HG02852 (cell line): Measurements from ENCODE around the gene PPP2R5D.

Experiments used
- ATAC-seq: cut with Tn5 transposase; IDR thresholded peaks from one replicate; pipeline ENCODE4 v1.9.1; 2021; ENCODE audit warnings: mild to moderate bottlenecking, moderate library complexity; ENCODE audit not compliant: unreplicated experiment

PPP2R5D gene

DNA sequence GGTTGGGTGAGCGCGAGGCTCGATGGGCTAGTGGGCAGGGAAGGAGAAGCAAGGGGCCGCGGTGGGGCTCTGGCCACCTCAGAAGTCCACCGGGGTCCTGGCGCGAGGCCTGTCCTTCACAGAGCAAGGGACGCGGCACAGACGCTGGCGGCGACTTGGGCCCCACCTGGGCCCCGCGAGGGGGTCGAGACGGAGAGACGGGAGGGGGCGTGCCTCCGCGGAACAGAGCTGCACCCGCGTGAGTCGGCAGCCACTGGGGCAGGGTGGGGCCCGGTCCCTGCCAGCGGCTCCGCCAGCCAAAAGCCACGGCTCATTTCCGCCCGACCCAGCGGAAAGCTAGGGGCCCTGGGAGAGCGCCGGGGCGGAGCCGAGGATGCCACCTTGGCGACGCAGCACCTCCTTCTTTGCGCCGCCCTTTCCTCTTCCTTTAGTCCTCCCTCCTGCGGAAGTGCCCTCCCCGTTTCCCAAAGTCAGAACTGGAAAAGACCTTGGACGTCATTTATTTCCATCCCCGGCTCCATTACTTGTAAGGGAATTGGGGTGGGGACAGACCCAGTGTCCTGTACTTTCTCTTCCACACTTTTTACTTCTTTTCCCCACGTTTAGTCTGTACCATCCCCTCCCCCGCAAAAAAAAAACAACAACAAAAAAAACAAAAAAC is 69.3 kb downstream of the PPP2R5D start, which contains the start of gene CUL7:
CUL7 (minus strand) TSS at position 307 of the 661 bp plus-strand sequence. CDS start 1,063 bp downstream, outside the sequence.
- peak; percentile 76 for ATAC-seq

DNA sequence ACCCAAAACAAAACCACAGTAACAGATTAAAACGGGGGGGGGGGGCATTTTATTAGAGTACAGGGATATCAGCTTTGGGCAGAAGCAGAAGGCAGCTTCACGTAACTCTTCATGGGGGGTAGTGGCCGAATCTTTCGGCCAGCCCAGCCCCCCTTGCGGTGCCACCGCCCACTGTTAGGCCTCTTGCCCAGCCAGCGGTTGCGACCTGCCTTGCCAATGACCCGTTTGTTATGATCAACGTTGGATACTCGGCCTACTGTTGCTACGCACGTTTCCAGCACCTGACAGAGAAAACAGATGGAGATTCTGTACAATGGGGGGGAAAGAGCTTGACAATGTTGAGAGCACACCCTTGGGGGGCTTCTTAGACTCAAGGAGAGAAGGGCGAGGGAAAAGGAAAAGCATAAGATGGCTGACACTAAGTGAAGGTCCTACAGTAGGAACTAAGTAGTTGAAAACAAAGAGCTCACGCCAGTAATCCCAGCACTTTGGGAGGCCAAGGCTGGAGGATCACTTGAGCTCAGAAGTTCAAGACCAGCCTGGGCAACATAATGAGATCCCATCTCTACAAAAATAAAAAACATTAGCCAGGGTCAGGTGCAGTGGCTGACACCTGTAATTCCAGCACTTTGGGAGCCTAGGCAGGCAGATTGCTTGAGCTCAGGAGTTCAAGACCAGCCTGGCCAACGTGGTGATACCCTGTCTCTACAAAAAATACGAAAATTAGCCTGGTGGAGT is 70.0 kb downstream of the PPP2R5D start:
- no peak for ATAC-seq

DNA sequence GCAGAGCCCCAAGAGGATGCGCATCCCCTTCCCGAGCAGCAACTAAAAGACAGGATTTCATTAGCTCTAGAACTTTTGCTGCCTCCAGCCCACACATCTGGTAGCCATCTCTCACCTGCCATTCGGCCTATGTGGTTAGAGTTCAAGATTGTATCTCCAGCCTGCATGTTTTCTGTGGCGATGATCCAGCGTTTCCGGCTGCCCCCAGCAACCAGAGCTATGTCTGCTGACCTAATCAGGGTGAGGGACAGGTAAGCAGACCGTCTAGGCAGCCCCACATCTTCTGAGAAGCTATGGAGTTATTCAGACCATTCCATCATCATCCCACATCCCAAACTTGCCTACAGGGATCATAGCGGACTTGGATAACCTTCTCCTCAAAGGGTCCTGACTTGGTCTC is 71.6 kb downstream of the PPP2R5D start:
- no peak for ATAC-seq

DNA sequence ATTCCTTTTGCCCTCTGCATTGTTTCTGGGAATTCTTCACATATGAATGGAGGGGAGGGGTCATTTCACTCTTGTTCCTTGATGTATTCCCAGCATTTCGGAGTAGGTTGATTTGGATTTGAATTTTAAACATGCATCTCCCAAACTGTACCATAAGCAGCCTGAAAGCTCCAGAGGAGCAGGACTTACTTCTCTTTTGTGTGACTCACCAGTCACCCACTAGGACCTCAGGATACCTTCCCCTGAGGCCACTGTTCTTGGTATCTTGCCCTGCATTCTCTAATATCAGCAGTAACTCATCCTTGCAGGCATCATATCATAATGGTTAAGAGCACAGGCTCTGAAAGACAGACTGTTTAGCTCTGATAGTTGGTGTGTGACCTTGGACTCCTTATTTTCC is 74.2 kb downstream of the PPP2R5D start:
- no peak for ATAC-seq

DNA sequence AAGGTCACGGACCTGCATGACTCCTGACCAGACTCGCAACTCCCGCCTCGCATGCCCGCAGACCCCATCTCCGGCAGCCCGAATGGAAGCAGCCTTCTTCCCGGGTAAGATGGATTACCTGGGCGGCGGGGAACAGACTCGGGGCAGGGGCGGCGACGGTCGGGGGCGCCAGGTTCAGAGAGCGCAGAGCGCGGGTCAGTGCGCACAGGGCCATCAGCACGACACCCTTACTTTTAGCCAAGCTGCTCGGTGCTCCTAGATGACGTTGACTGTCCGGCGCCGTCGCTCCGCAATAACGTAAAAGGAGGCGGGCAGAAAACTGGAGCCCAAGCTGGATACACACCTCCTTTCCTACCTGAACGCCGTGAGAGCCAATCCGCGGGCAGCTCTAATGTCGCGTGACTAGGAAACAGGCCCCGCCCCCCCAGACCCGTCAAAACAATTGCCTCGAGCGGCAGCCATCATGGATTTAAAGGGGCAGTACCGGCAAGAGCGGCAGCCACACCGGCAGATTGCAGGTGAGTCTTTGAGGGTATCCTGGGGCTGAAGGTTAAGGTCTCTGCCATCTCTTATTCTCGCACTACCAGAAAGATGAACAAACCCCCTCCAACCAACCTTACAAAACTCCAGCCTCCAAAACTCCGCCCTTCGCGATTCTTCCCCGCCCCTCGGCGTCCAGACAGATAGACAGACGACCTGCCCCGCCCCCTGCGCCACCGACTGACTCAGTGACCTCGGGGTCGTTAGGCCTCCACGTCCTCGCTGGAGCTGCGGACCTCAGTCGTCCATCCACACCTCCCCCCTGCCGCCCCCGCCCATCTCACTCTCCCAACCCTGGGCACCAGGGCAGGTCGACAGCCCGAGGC is 75.0 kb downstream of the PPP2R5D start, which contains the start of the genes KLC4 and MRPL2:
KLC4 (plus strand) TSS at position 464 of the 866 bp plus-strand sequence. CDS start 1,705 bp downstream, outside the sequence.
MRPL2 (minus strand) TSS at position 267 of the 866 bp plus-strand sequence; CDS start at position 214, 53 bp downstream.
- peak; percentile 88 for ATAC-seq

DNA sequence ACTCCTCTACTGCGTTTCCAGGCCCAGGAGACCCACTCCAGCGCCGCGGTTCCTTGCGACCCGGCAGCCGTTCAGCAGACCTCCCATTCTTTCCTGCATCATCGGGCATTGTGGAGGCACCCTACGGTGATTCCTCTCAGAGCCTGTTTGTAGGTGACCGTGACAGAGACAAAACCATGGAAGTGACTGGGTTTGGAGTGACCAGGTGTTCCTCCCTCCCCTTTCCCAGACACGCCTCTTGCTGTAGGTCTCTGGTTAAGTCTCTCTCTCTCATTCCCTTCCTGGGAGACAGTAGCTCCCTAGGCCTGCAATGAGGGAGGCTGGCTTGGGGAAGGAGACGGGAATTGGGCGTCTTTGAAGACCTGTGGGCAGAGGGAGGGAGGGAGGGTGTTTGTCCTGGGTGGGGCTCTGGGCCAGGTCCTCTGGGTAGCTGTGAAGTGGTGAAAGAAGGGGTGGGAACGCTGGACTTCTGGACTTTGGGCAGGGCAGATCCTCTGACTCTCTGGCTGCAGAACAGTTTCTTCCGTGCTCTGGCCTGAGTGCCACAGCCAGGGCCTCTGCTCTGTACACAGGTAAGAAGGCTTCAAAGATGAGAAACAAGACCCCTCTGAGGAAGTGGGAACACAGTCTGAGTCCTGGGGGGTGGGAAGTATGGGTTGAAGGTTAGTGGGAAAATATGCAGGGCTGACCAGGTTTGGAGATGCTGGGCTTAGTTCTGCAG is 75.8 kb downstream of the PPP2R5D start:
- ATAC-seq: no peak

DNA sequence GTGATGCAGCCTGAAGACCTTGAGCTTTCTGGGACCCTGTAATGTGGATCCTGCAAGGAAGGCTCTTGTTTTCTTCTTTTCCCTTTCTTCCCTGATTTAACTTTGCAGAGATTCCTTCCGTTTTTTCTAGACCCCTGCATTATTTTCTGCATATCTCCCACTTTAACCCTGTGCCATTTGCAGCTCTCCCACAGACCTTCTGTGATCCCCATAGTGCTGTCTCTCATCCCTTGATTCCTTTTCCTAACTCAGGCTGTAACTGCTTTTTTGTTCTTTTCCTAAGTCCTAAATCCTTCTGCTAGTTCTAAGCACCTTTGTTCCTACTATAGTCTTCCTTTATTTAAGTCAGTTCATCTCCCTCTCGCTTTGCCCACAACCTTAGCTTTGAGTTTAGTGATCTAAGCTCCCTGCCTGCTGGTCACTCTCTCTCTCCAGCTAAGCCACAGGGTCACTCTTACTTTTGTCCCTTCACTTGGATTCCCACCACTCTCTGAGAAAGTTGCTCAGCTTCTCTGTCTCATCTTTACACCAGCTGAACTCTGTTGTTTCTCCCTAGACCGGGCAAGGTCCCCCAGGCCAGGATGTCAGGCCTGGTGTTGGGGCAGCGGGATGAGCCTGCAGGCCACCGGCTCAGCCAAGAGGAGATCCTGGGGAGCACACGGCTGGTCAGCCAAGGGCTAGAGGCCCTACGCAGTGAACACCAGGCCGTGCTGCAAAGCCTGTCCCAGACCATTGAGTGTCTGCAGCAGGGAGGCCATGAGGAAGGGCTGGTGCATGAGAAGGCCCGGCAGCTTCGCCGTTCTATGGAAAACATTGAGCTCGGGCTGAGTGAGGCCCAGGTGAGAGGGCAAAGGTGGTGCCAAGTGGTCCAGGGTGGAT is 76.6 kb downstream of the PPP2R5D start:
- no peak for ATAC-seq

DNA sequence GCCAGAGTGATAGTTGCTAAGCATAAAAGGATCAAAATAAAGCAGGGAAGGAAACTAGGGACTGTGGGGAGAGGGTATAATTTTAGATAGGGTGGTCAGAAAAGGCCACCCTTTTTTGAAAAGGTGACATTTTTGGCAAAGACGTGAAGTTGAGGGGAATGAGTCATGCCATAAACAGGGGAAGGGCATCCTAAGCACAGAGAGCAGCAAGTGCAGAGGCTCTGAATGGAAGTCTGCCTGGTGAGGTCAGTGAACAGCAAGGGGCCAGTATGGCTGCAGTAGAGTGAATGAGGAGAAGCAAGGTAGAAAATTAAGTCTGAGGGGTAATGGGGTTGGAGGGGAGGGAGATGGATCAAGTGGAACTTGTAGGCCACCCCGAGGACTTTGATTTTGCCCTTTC is 77.5 kb downstream of the PPP2R5D start:
- ATAC-seq: no peak
